Activated CD4-positive, alpha-beta T cell treated with anti-CD3 and anti-CD28 coated beads, Interleukin-2, amount 50 U/mL, for 16 hours (primary cell): Measurements from ENCODE around the gene CLEC11A.

Source experiments
- DNase-seq: peaks from one replicate; pipeline ENCODE4 v3.0.0-alpha.2; 2020

The CLEC11A gene

DNA sequence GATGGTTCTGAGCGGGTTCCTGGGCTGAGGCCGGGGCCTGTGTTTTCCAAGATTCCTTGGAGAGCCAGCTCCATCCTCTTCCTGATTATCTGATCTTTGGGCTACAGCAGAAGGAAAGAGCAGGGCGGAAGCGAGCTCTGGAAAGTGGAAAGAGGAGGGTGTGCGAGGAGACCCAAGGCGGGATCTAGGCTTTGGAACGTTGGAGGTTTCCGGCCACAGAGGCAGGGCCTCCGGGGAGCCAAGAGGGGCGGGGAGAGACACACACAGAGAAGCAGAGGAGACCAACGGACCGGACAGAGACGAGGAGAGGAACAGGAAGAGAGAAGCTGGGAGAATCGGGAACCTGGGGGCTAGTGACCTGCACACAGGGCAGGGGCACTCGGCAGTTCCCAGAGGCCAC lies at the start of gene CLEC11A:
Gene CLEC11A (plus strand): TSS at position 296 of the 400 bp plus-strand sequence. CDS start 162 bp downstream, outside the sequence.
- DNase-seq, result no peak

DNA sequence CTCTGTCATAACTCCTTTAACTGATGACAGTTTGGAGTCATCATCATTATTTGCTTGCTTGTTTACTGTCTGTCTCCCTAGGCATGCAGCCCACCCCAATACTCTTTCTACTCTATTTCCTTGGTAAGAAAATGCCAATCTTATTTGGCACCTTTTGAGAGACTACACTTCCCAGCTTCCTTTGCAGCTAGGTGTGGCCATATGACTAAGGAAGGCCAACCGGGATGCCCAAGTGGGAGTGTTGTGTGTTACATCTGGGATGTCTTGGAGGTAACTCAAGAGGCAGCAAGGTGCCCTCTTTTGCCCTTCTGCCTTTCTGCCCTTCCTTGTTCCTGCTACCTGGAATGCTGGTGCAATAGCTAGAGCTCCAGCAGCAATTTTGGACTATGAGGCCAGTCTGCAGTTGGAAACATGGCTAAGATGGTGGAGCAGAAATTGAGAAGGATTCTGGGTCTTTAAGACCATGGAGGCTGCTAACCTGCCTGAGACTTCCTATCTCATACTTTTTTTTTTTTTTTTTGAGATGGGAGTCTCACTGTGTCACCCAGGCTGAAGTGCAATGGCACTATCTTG lies 46.5 kb upstream of the CLEC11A start:
- DNase-seq, result no peak

DNA sequence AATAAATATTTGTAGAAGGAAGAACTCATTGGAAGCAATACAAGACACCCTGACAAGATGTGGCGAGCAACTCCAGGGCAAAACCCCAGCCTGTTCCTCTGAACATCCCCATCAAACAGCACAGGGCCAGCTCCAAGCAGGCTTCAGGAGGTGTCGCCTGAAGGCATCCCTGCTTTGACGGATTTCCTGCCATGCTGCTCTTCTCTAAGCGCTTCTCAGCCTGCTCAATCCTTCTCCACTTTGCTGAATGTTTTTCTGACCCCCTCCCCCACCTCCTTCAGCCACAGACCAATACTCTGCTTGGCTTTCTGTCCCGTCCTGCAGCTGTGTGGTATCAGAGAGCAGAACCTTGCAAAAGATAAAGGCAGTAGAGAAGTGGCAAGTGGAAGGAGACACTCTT lies 45.5 kb upstream of the CLEC11A start:
- no peak for DNase-seq

DNA sequence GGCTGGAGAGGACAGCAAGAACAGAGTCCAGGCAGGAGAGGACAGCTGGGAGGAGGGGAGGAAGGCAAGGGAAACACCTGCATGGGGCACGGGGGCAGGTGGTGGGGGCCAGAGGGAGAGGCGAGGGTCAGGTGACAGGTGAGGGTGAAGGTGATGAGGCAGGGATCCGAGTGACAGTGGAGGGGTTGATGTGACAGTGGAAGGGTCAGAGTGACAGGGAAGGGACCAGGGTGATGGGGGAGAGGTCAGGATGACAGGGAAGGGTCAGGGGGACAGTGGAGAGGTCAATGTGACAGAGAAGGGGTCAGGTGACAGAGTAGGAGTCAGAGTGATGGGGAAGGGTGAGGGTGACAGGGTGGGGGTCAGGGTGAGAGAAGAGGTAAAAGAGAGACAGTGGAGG lies 44.8 kb upstream of the CLEC11A start:
- no peak for DNase-seq

GRCh38 chr19:50679177-50680125 lies 43.7 kb upstream of the CLEC11A start:
- peak; percentile 88 for DNase-seq

DNA sequence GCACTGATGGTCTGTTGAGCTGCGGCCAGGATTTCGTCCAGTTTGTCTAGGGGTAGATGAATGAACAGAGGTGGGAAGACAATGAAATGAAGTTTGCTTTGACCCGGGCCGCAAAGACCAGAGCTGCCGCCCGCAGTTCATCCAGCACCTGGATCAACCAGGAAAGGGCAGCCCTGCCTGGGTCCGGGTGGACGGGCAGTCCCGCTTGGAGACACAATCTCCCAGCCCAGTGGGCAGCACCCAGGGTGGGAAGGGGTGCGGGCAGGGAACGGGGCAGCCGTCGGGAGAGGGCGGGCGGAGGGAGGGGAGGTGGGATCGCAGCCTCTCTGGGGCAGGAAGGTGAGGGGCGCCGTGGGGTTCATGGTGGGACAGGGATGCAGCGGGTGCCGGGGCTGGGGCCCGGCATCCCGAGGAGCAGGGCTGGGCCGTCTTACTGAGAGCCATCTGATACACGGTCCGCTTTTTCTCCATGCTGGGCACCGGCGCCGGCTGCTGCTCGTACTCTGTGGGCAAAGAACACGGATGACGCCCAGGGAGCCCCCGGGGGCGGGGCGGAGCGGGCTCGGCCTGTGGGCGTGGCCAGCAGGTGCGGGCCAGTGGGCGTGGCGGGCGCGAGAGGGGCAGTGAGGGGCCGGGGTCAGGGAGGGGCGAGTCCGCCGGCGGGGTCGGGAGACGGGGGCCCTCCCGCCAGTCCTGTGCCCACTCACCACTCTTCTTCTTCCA lies 36.7 kb upstream of the CLEC11A start:
- no peak for DNase-seq

GRCh38 chr19:50688766-50689165 lies 34.4 kb upstream of the CLEC11A start:
- no peak for DNase-seq

DNA sequence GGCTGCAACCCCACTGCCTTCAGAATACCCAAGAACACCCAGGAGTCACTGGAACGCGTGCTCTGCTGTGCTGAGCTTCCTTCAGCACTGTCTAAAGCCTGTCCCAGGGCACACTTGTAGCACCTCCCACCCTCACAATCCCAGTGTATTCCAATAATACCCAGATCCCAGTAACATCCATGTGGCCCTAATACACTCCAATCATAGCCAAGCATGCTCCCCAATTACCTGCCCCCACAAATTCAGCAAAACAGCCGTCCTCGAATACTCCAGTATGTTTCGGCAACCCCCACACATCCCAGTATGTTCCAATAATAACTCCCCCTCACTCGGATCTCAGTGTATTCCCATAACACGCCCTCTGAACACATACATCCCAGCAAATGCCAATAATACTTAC lies 32.7 kb upstream of the CLEC11A start:
- DNase-seq, result no peak

DNA sequence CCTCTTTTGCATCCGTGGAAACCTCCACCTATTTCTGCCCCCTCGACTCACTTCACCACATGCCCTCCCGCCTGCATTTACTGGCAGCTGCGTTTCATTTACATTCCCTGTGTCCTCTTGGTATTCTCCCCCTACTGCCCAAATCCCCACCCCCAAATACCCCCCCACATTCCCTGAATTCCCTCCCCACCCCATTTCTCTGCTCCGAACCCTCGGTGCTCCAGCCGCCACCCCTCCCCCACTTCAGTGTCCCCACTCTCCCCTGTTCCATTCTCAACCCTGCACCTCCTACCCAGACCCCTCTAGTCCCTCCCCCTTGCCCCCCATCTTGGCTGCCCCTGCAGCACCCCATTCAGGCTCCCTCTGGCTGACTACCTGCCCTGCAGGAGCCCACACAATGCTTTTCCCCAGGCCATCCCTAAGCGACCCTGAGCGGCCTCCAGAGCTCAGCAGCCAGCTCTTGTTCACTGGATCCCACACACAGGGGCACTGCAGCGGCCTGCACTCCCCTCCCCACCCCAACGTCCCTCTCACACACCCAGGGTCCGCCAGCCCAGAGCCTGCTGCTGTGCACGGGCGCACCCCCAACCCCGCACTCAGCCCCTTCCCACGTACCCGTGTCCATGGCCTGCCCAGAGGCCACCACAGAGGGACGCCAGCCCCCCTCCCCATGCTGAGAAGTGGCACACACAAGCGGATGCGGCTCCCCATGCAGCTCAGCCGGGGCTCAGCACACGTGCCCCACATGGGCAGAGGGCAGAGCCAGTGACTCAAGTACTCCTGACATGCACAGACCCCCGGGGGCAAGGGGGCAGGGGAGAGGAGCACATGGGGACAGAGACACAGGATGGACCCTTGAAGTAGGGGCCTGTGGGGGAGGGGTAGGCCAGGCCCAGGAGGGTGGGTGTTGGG lies 29.8 kb upstream of the CLEC11A start:
- DNase-seq, result no peak

DNA sequence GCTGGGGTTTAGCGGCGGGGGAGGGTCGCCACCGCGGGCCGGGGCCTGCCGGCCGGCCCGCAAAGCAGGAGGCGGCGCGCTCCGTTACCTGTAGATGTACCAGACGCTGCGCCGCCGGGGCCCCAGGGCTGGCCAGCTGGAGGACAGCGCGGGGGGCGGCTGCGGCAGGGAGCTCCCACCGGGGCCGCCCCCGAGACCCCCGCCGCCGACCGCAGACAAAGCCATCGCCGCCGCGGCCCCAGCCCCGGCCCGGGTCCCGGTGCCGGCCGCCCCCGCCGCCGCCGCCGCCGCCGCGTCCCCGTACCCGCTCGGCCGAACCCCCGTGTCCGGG lies 28.4 kb upstream of the CLEC11A start:
- no peak for DNase-seq

DNA sequence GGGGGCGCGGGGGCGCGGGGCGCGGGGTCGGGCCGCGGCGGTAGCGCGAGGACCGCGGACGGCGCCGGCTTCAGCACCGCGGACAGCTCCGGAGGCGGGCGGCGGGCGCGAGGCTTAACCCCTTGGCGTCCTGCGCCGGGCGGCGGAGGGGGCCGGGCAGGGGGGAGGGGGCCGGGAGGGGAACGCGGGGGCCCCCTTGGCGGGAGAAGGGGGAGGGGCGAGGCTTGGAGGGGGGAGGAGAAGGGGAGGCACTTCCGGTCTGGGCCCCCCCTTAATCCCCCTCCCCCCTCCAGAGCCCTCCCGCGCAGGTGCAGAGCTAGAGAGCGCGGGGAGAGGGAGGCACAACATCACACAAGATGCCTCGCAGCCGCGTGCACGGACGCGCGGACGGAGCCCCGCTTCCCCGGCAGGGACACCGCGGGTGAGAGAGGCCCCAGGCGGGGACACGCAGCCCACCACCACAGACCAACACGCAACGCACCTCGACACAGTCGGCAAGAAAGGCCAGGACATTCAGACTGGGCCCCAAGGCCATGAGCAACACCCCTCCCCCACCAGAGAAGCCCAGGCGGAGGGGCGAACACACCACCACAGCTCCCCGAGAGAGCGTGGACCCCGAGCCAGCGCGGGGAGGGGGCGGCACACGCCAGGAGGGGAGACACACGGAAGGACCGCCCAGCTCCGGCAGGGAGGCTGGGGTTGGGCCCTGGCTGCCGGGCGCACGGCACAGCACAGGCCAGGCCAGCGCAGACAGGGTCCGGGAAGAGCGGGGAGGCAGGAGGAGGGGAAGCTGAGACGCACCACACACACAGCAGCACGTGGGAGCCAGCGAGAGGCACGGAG lies 27.7 kb upstream of the CLEC11A start:
- DNase-seq, result no peak

GRCh38 chr19:50696094-50696483 lies 27.1 kb upstream of the CLEC11A start:
- no peak for DNase-seq

- no peak for DNase-seq
Measured at GRCh38 chr19:50697414-50698124, 25.6 kb upstream of the CLEC11A start.

DNA sequence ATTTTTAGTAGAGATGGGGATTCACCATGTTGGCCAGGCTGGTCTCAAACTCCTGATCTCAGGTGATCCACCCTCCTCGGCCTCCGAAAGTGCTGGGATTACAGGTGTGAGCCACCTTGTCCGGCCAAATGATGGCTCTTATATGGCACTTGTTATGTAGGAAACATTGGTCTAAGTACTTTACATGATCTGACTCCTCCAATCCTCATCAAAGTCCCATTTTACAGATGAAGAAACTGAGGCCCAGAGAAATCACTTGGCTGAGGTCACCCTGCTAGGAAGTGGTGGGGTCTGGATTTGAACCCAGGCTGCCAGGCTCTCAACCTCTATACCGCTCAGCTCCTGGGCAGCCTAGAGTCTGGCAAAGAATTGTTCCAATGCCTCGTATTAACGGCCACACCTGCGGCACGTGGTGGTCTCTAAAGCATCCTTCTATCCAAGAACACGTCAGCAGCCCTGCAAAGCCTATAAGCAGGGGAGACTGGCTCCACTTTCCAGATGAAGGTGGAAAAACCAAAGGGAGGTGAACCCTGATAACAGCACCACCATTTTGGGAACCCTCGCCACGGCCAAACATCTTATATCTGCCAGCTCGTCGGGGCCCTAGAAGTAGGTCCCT lies 21.7 kb upstream of the CLEC11A start:
- no peak for DNase-seq

GRCh38 chr19:50702158-50702870 lies 20.9 kb upstream of the CLEC11A start:
- no peak for DNase-seq

DNA sequence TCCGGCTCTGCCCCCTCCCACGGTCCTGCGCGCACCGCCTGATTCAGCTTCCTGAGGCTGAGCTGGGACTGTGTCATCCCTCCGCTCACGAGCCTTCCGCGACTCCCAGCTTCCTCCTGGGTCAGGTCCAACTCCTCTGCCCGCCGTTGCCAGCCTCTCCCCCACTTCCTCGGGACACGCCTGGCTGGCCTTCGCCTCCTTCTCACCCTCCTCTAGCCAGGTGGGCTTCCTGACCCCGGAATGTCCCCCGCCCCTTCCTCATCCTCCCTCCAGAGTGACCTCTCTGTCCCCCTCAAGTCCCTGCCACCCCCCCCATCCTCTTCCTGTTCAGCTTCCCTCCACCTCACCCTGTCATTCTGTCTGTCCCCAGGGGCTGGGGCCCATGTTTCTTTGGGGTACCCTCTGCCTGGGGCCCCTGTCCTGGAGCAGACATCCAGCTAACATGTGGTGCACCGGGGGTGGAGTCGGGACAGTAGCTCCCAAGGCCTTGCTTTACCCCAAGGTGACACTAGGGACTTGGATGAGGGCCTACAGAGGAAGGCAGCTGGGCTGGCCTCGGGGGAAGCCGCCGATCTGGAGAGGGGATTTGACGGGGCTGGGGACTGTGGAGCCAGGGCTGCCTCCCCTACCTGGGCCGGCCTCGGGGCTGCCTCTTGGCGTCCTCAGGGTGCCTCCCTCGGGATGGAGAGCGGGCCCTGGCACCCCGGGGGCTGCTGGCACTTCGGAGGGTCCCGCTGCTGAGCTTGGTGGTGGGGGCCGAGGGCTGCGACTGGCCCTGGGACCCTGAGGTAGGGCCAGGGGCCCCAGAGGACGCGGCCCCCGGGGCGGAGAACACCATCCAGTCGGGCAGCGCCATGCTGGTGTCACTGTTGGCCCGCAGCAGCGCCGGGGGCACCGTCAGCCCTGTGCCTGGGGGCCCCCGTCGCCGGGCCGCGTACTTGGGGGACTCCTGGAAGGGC lies 20.0 kb upstream of the CLEC11A start:
- no peak for DNase-seq

GRCh38 chr19:50703915-50704796 lies 19.0 kb upstream of the CLEC11A start:
- DNase-seq, result no peak
